ENCODE data around the gene SLC25A2. TPM values are rescaled to one million over a fixed set of nuclear protein-coding genes. Genes with fewer than 3 reads are reported as not detected.
"Not testable (repeated sequence)": the region's sequence is repeated elsewhere in the genome, so short reads cannot be mapped to it uniquely, and the experiment has no call there.

The SLC25A2 gene
- total RNA-seq, 2 experiments from 2014 or later: not detected

- peaks cover 26% of the 10 kb centered on the region for H3K9me3 Mint-ChIP-seq
- H3K27ac Mint-ChIP-seq: no peak within 1 kb of the TSS
- intact Hi-C loops (cut with micrococcal nuclease): no loop called here
These were observed 26.6 kb upstream of the SLC25A2 start, which contains the start of gene PCDHGA1 for GRCh38 chr5:141330299-141331080. TSS of gene PCDHGA1 (plus strand) at chr5:141330514.

DNA sequence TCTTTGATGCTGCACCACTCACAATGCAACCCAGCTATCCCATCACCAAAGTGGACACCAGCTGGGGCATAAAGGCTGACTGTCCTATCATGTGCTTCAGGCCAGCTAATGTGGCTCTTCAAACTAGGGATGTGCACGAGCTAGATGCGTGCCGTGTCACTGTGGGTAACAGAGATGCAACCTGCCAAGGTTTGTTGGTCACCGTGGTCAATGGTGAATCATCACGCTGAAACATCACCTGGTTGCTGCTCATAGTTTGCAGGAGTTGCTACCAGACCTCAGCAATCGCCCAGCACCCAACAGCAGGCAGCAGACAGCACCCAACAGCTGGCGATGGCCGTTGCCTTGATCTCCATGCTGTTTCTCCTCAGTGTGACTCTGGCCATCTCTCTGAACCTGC, 24.4 kb upstream of the SLC25A2 start:
- peaks cover 2% of the 10 kb centered on the region for H3K4me1 Mint-ChIP-seq (ENCODE audit: low read depth)
- peaks cover 39% of the 10 kb centered on the region for H3K27me3 Mint-ChIP-seq (ENCODE audit: low read depth)
- intact Hi-C loops (cut with micrococcal nuclease): loop anchor here (10.0 kb wide), 1 partner anchor 243 kb away; no protein-coding TSS in a partner anchor
- H3K4me3 Mint-ChIP-seq: no peak overlapping the region
- DNase-seq: no peak
- peaks cover 12% of the 10 kb centered on the region for H3K36me3 Mint-ChIP-seq (ENCODE audit: low read depth)
- CTCF ChIA-PET: interaction anchor here (0.6 to 2.7 kb wide), 8 partner anchors 8 to 230 kb away, joined by 3 to 19 read pairs (median 4); partner anchors contain the start of genes PCDHB8, PCDHGA2, PCDHGA4 and TAF7
- H3K27ac Mint-ChIP-seq: no peak overlapping the region
- peaks cover 19% of the 10 kb centered on the region for H3K9me3 Mint-ChIP-seq

More at GRCh38 chr5:141330299-141331080, 26.6 kb upstream of the SLC25A2 start, which contains the start of gene PCDHGA1:
- Mint-ChIP-seq H3K4me1 (ENCODE audit: low read depth) (peaks cover 2% of the 10 kb centered on the region), H3K27me3 (ENCODE audit: low read depth) (peaks cover 52% of the 10 kb centered on the region), H3K4me3 (no peak within 1 kb of the TSS), H3K36me3 (ENCODE audit: low read depth) (peaks cover 19% of the 10 kb centered on the region)
- CTCF ChIA-PET: interaction anchor here (0.7 to 2.7 kb wide), 4 partner anchors 9 to 233 kb away, joined by 3 to 19 read pairs (median 4); partner anchors contain the start of gene TAF7
- peak; percentile 38 for DNase-seq

DNA sequence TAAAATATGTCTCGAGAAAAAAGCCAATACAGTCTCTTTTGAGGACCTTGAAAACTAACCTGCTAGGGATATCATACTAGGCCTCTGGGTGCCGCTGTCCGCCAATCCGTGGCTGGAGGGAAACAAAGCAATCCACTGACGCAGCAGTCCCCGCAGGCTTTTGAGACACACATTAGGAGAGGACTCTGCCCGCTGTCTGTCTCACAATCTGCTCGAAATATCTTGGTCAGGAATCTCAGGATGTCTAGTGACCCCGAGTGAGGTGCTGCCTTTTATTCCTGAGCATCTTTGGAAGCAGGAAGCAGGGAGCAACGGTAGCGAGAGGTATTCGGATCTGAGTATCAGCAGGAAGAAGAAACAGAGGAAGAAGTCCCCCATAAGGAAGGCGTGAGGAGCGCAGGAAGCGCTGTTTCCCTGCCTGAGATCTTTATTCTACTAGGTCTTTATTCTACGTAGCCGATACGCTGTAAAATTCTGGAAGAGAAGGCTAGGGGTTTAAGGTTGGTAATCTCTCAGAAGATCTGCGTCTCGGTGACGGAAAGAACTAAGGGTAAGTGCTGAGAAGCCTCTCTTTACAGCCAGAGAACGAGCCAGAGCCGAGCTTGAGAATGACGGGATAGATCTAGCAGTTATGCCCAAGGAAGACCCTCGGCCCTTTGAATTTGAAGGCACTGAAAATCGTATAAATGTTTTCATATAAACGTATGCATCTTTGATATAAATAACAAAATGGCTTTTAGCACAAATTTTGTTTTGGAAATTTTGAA, 22.4 kb upstream of the SLC25A2 start:
- Mint-ChIP-seq H3K4me1 (ENCODE audit: low read depth) (peaks cover 2% of the 10 kb centered on the region), H3K9me3 (peaks cover 12% of the 10 kb centered on the region), H3K27ac (no peak overlapping the region), H3K27me3 (ENCODE audit: low read depth) (peaks cover 24% of the 10 kb centered on the region), H3K36me3 (ENCODE audit: low read depth) (peaks cover 2% of the 10 kb centered on the region), H3K4me3 (peak overlapping the region; percentile 82)
- CTCF ChIA-PET: interaction anchor here (0.6 to 1.5 kb wide), 3 partner anchors 44 to 186 kb away, joined by 4 to 6 read pairs (median 4); partner anchors contain the start of gene PCDHGA12
- intact Hi-C loops (cut with micrococcal nuclease): loop anchor here (1.0 to 10.0 kb wide), 2 partner anchors 198 to 241 kb away; no protein-coding TSS in a partner anchor
- DNase-seq: peak; percentile 82

- Mint-ChIP-seq H3K27ac (no peak overlapping the region), H3K4me3 (no peak overlapping the region), H3K4me1 (ENCODE audit: low read depth) (peaks cover 26% of the 10 kb centered on the region), H3K36me3 (ENCODE audit: low read depth) (peaks cover 32% of the 10 kb centered on the region), H3K9me3 (peaks cover 29% of the 10 kb centered on the region), H3K27me3 (ENCODE audit: low read depth) (peaks cover 5% of the 10 kb centered on the region)
- intact Hi-C loops (cut with micrococcal nuclease): loop anchor here (5.0 to 10.0 kb wide), 2 partner anchors 237 to 1205 kb away; no protein-coding TSS in a partner anchor
- CTCF ChIA-PET: interaction anchor here (2.5 to 2.7 kb wide), 2 partner anchors 236 to 242 kb away, joined by 10 to 15 read pairs; no protein-coding TSS in a partner anchor
- DNase-seq: no peak
These were observed 18.4 kb upstream of the SLC25A2 start for GRCh38 chr5:141322261-141322660.

- peak; percentile 95 for DNase-seq
- intact Hi-C loops (cut with micrococcal nuclease): loop anchor here (1.0 to 10.0 kb wide), 11 partner anchors 22 to 1203 kb away; partner anchors contain the start of genes ANKHD1, PCDHGA10, PCDHGA3 and PFDN1
- H3K27ac Mint-ChIP-seq: peak within 1 kb of the TSS; percentile 99
- H3K4me1 Mint-ChIP-seq (ENCODE audit: low read depth): peaks cover 25% of the 10 kb centered on the region
- peak within 1 kb of the TSS; percentile 97 for H3K4me3 Mint-ChIP-seq
- peaks cover 38% of the 10 kb centered on the region for H3K9me3 Mint-ChIP-seq
- no peaks in the 10 kb centered on the region for H3K27me3 Mint-ChIP-seq (ENCODE audit: low read depth)
- CTCF ChIA-PET: interaction anchor here (0.6 to 2.7 kb wide), 26 partner anchors 9 to 244 kb away, joined by 3 to 19 read pairs (median 4); partner anchors contain the start of genes PCDHGA1, PCDHGA10, PCDHGA12 and PCDHGA2
- peaks cover 48% of the 10 kb centered on the region for H3K36me3 Mint-ChIP-seq (ENCODE audit: low read depth)
These were observed 16.6 kb upstream of the SLC25A2 start, which contains the start of gene TAF7 for GRCh38 chr5:141320225-141321169. TSS of gene TAF7 (minus strand) at chr5:141320784. CDS start at chr5:141320044, 740 bp downstream.

DNA sequence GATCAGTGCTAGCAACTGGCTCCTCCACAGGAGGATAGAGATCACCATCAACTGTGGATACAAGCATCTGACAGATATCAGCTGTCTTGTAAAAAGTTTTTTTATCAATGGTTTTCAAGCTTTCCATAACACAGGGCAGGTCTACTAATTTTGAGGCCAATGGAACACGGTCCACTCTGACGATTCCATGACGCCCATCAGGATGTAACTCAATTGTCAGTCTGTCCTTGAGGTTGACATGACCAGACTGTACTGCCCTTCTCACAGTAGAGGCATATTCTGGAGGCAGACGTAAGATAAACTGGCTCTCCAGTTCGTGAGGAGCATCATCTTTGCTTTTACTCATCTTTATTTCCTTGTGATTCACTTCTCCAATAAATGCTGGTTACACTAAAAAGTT, 15.8 kb upstream of the SLC25A2 start:
- CTCF ChIA-PET: interaction anchor here (0.6 to 2.1 kb wide), 22 partner anchors 8 to 1511 kb away, joined by 3 to 19 read pairs (median 4); partner anchors contain the start of genes PCDHGA1, PCDHGA10, PCDHGA12 and PCDHGA2
- peak overlapping the region; percentile 97 for H3K4me3 Mint-ChIP-seq
- no peak for DNase-seq
- H3K27me3 Mint-ChIP-seq (ENCODE audit: low read depth): no peaks in the 10 kb centered on the region
- H3K27ac Mint-ChIP-seq: peak overlapping the region; percentile 99
- H3K4me1 Mint-ChIP-seq (ENCODE audit: low read depth): peaks cover 25% of the 10 kb centered on the region
- peaks cover 56% of the 10 kb centered on the region for H3K36me3 Mint-ChIP-seq (ENCODE audit: low read depth)
- intact Hi-C loops (cut with micrococcal nuclease): loop anchor here (1.0 to 10.0 kb wide), 11 partner anchors 23 to 1202 kb away; partner anchors contain the start of genes ANKHD1, PCDHGA10, PCDHGA3 and PFDN1
- H3K9me3 Mint-ChIP-seq: peaks cover 45% of the 10 kb centered on the region

GRCh38 chr5:141319202-141319601, 15.4 kb upstream of the SLC25A2 start:
- CTCF ChIA-PET: interaction anchor here (0.9 to 2.1 kb wide), 6 partner anchors 10 to 1512 kb away, joined by 3 to 8 read pairs (median 4); partner anchors contain the start of gene PCDHGA10
- DNase-seq: no peak
- peaks cover 25% of the 10 kb centered on the region for H3K4me1 Mint-ChIP-seq (ENCODE audit: low read depth)
- intact Hi-C loops (cut with micrococcal nuclease): no loop called here
- peaks cover 47% of the 10 kb centered on the region for H3K9me3 Mint-ChIP-seq
- peak overlapping the region; percentile 39 for H3K27ac Mint-ChIP-seq
- H3K4me3 Mint-ChIP-seq: peak overlapping the region; percentile 97
- H3K36me3 Mint-ChIP-seq (ENCODE audit: low read depth): peaks cover 58% of the 10 kb centered on the region
- no peaks in the 10 kb centered on the region for H3K27me3 Mint-ChIP-seq (ENCODE audit: low read depth)

DNA sequence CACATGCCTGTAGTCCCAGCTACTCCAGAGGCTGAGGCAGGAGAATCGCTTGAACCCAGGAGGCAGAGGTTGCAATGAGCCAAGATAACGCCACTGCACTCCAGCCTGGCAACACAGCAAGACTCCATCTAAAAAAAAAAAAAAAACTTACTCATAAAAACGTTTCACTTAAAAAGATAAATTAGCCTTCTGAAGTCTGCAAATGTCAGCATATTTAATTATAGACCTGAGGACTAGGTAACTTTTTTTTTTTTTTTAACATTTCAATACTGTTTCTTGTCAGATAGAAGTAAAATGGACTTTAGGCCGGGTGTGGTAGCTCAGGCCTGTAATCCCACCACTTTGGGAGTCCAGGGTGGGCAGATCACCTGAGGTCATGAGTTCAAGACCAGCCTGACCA, 13.1 kb upstream of the SLC25A2 start:
- H3K4me3 Mint-ChIP-seq; H3K27ac Mint-ChIP-seq; H3K27me3 Mint-ChIP-seq (ENCODE audit: low read depth); CTCF ChIA-PET; intact Hi-C loops (cut with micrococcal nuclease); DNase-seq: not testable (repeated sequence)
- H3K4me1 Mint-ChIP-seq (ENCODE audit: low read depth): peaks cover 25% of the 10 kb centered on the region
- H3K36me3 Mint-ChIP-seq (ENCODE audit: low read depth): peaks cover 75% of the 10 kb centered on the region
- peaks cover 65% of the 10 kb centered on the region for H3K9me3 Mint-ChIP-seq

GRCh38 chr5:141313711-141314110, 9.9 kb upstream of the SLC25A2 start:
- Mint-ChIP-seq H3K36me3 (ENCODE audit: low read depth) (peaks cover 71% of the 10 kb centered on the region), H3K4me1 (ENCODE audit: low read depth) (peaks cover 6% of the 10 kb centered on the region)

DNA sequence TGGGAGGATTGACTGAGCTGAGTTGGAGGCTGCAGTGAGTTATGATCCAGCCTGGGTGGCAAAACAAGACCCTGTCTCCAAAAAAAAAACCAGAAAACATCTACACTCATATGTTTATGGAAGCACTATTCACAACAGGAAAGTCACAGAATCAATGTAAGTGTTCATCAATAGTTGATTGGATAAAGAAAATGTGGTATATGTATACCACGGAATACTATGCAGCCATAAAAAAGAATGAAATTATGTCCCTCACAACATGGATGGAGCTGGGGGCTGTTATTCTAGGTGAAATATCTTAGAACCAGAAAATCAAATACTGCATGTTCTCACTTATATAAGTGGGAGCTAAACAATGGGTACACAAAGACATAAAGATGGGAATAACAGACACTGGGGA, 2.8 kb upstream of the SLC25A2 start:
- Mint-ChIP-seq H3K4me1 (ENCODE audit: low read depth) (no peaks in the 10 kb centered on the region), H3K27ac (no peak overlapping the region), H3K4me3 (no peak overlapping the region), H3K27me3 (ENCODE audit: low read depth) (no peaks in the 10 kb centered on the region), H3K36me3 (ENCODE audit: low read depth) (peaks cover 49% of the 10 kb centered on the region), H3K9me3 (peaks cover 70% of the 10 kb centered on the region)
- intact Hi-C loops (cut with micrococcal nuclease): no loop called here
- no peak for DNase-seq
- CTCF ChIA-PET: no interaction called here

More at GRCh38 chr5:141313711-141314110, 9.9 kb upstream of the SLC25A2 start:
- H3K4me3 Mint-ChIP-seq: no peak overlapping the region
- peaks cover 76% of the 10 kb centered on the region for H3K9me3 Mint-ChIP-seq
- H3K27ac Mint-ChIP-seq: no peak overlapping the region
- DNase-seq: no peak
- intact Hi-C loops (cut with micrococcal nuclease): no loop called here
- no peaks in the 10 kb centered on the region for H3K27me3 Mint-ChIP-seq (ENCODE audit: low read depth)
- CTCF ChIA-PET: no interaction called here

DNA sequence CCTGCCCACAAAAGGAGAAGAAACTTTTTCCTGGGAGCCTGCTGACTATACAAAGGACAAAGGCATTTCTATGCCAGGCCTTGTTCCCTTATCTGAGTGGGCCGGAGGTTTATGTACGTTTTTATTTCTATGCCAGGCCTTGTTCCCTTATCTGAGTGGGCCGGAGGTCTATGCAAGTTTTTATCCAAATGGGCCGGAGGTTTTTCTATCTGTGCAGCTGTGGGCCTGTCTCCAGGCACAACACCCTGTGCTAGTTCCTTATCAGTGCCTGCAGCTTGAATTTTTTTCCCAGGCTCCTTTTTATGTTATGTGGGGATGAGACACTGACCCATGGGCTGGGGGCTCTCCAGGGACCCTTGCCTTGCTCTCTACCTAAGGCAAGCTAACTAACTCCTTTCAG, 5.5 kb downstream of the SLC25A2 start:
- CTCF ChIA-PET: no interaction called here
- H3K9me3 Mint-ChIP-seq: peaks cover 55% of the 10 kb centered on the region

More for the DNA sequence above, 5.5 kb downstream of the SLC25A2 start:
- Mint-ChIP-seq H3K4me1 (ENCODE audit: low read depth) (no peaks in the 10 kb centered on the region), H3K36me3 (ENCODE audit: low read depth) (peaks cover 47% of the 10 kb centered on the region), H3K27me3 (ENCODE audit: low read depth) (no peaks in the 10 kb centered on the region), H3K4me3 (no peak overlapping the region), H3K27ac (no peak overlapping the region)
- no peak for DNase-seq
- intact Hi-C loops (cut with micrococcal nuclease): no loop called here
